Measurements from ENCODE around the gene RNF10. TPM values are rescaled to one million over a fixed set of nuclear protein-coding genes. Genes with fewer than 3 reads are reported as not detected.

Gene RNF10
- total and polyA plus RNA-seq, 10 of the 15 experiments (the other 5 are each of a cell fraction or from before 2014, with no cell fraction given) = 48.2 to 127 (median 64.5) TPM

- peak; percentile 98 for TF ChIP-seq SP1 (IDR thresholded peaks at IDR 0.05; ENCODE audit: low read depth, low read length)
- TF ChIP-seq SMC3 (IDR thresholded peaks at IDR 0.05; ENCODE audit: borderline replicate concordance, low read length) = no peak
- TF ChIP-seq, protein P1, sequence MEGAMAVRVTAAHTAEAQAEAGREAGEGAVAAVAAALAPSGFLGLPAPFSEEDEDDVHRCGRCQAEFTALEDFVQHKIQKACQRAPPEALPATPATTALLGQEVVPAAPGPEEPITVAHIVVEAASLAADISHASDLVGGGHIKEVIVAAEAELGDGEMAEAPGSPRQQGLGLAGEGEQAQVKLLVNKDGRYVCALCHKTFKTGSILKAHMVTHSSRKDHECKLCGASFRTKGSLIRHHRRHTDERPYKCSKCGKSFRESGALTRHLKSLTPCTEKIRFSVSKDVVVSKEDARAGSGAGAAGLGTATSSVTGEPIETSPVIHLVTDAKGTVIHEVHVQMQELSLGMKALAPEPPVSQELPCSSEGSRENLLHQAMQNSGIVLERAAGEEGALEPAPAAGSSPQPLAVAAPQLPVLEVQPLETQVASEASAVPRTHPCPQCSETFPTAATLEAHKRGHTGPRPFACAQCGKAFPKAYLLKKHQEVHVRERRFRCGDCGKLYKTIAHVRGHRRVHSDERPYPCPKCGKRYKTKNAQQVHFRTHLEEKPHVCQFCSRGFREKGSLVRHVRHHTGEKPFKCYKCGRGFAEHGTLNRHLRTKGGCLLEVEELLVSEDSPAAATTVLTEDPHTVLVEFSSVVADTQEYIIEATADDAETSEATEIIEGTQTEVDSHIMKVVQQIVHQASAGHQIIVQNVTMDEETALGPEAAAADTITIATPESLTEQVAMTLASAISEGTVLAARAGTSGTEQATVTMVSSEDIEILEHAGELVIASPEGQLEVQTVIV (IDR thresholded peaks at IDR 0.05; ENCODE audit: borderline replicate concordance, partially characterized antibody) = no peak
- TF ChIP-seq RELB (IDR thresholded peaks at IDR 0.05; ENCODE audit: low read depth) = peak; percentile 46; the same call in 1 of the 2 replicates
- no peak for TF ChIP-seq TCF7 (IDR thresholded peaks at IDR 0.05; ENCODE audit: borderline replicate concordance)
- TF ChIP-seq IRF4 (IDR thresholded peaks at IDR 0.05; ENCODE audit: low read depth, low read length) = no peak
- TF ChIP-seq HDAC2 (IDR thresholded peaks at IDR 0.05) = no peak
- no peak for TF ChIP-seq RAD21 (IDR thresholded peaks at IDR 0.05; ENCODE audit: insufficient read depth, low read depth, low read length)
- no peak for TF ChIP-seq CHD1 (IDR thresholded peaks at IDR 0.05; ENCODE audit: low read depth, low read length)
- peak; percentile 99 for TF ChIP-seq SIN3A (IDR thresholded peaks at IDR 0.05; ENCODE audit: low read depth, low read length)
- TF ChIP-seq ESRRA (IDR thresholded peaks at IDR 0.05; ENCODE audit: low read length) = no peak
- TF ChIP-seq NFIC (IDR thresholded peaks at IDR 0.05; ENCODE audit: low read depth, low read length) = no peak
- TF ChIP-seq SREBF1 (IDR thresholded peaks at IDR 0.05; ENCODE audit: low read length) = no peak
- TF ChIP-seq HDAC6 (IDR thresholded peaks at IDR 0.05; ENCODE audit: unreplicated experiment) = no peak
- peak; percentile 60; the same call in 1 of the 2 replicates for TF ChIP-seq MAX (IDR thresholded peaks at IDR 0.05; ENCODE audit: low read depth, low read length)
- TF ChIP-seq, protein P2, sequence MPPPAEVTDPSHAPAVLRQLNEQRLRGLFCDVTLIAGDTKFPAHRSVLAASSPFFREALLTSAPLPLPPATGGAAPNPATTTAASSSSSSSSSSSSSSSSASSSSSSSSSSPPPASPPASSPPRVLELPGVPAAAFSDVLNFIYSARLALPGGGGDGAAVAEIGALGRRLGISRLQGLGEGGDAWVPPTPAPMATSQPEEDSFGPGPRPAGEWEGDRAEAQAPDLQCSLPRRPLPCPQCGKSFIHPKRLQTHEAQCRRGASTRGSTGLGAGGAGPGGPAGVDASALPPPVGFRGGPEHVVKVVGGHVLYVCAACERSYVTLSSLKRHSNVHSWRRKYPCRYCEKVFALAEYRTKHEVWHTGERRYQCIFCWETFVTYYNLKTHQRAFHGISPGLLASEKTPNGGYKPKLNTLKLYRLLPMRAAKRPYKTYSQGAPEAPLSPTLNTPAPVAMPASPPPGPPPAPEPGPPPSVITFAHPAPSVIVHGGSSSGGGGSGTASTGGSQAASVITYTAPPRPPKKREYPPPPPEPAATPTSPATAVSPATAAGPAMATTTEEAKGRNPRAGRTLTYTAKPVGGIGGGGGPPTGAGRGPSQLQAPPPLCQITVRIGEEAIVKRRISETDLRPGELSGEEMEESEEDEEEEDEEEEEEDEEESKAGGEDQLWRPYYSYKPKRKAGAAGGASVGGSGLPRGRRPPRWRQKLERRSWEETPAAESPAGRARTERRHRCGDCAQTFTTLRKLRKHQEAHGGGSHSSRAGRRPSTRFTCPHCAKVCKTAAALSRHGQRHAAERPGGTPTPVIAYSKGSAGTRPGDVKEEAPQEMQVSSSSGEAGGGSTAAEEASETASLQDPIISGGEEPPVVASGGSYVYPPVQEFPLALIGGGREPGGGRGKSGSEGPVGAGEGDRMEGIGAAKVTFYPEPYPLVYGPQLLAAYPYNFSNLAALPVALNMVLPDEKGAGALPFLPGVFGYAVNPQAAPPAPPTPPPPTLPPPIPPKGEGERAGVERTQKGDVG (CRISPR knock-in tag; IDR thresholded peaks at IDR 0.05) = no peak
- no peak for TF ChIP-seq NR2F1 (conservative IDR thresholded peaks at IDR 0.05)
- TF ChIP-seq BMI1 (IDR thresholded peaks at IDR 0.05; ENCODE audit: borderline replicate concordance) = peak; percentile 96
- peak; percentile 24; the same call in 1 of the 2 replicates for TF ChIP-seq NFYA (IDR thresholded peaks at IDR 0.05; ENCODE audit: borderline replicate concordance, low read depth, low read length)
- TF ChIP-seq, protein P3, sequence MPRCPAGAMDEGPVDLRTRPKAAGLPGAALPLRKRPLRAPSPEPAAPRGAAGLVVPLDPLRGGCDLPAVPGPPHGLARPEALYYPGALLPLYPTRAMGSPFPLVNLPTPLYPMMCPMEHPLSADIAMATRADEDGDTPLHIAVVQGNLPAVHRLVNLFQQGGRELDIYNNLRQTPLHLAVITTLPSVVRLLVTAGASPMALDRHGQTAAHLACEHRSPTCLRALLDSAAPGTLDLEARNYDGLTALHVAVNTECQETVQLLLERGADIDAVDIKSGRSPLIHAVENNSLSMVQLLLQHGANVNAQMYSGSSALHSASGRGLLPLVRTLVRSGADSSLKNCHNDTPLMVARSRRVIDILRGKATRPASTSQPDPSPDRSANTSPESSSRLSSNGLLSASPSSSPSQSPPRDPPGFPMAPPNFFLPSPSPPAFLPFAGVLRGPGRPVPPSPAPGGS (IDR thresholded peaks at IDR 0.05; ENCODE audit: borderline replicate concordance, insufficient read depth, low read depth, low read length, poor library complexity, severe bottlenecking) = no peak
- no peak for TF ChIP-seq NRF1 (conservative IDR thresholded peaks at IDR 0.05; ENCODE audit: low read depth, low read length)
- TF ChIP-seq MYB (IDR thresholded peaks at IDR 0.05; ENCODE audit: borderline replicate concordance, low read depth, low read length) = no peak
- peak; percentile 72 for TF ChIP-seq YY1 (IDR thresholded peaks at IDR 0.05; ENCODE audit: low read depth, low read length)
Measured at GRCh38 chr12:120495731-120496412, 38.3 kb upstream of the RNF10 start, which contains the start of gene DYNLL1 (continued).

All from GM12878 (cell line).